22Rv1 (cell line): ENCODE measurements around the gene ZBTB42.

Source experiments
- H3K27ac ChIP-seq: fragments of 450-650 bp; 2 replicates; pipeline ENCODE4 v1.5.1; 2017
- CTCF ChIP-seq: fragments of 450-650 bp; IDR thresholded peaks from 2 replicates; pipeline ENCODE4 v1.5.1; 2017; ENCODE audit warnings: mild to moderate bottlenecking
- ZFX ChIP-seq: fragments of 450-650 bp; IDR thresholded peaks from 2 replicates; pipeline ENCODE4 v1.6.1; 2017; ENCODE audit warnings: antibody characterized with exemption, borderline replicate concordance

ZBTB42 gene

GRCh38 chr14:104755621-104756020, 45.3 kb upstream of the ZBTB42 start:
- no peak overlapping the region for H3K27ac ChIP-seq

GRCh38 chr14:104756477-104757237, 44.2 kb upstream of the ZBTB42 start:
- no peak overlapping the region for H3K27ac ChIP-seq
- TF ChIP-seq CTCF: no peak

More at GRCh38 chr14:104755621-104756020, 45.3 kb upstream of the ZBTB42 start:
- TF ChIP-seq CTCF: no peak

GRCh38 chr14:104757238-104757585, 43.7 kb upstream of the ZBTB42 start:
- H3K27ac ChIP-seq: no peak overlapping the region
- TF ChIP-seq CTCF (no peak), ZFX (no peak)

GRCh38 chr14:104757681-104758392, 43.1 kb upstream of the ZBTB42 start:
- TF ChIP-seq CTCF (no peak), ZFX (no peak)
- H3K27ac ChIP-seq: no peak overlapping the region

- no peak overlapping the region for H3K27ac ChIP-seq
- no peak for TF ChIP-seq ZFX
- no peak for TF ChIP-seq CTCF
Observed at GRCh38 chr14:104758981-104759969, 41.6 kb upstream of the ZBTB42 start.

GRCh38 chr14:104765517-104765916, 35.4 kb upstream of the ZBTB42 start:
- no peak overlapping the region for H3K27ac ChIP-seq
- no peak for TF ChIP-seq CTCF
- no peak for TF ChIP-seq ZFX
